NCI-H187 treated with DMSO at 0.1 percent for 48 hours (cell line): ENCODE data around the gene EDNRA.
"Not testable (repeated sequence)": the region's sequence is repeated elsewhere in the genome, so short reads cannot be mapped to it uniquely, and the experiment has no call there.

Experiments
- DNase-seq: peaks from one replicate; lab custom pipeline; 2025; lab: John Stamatoyannopoulos, UW

EDNRA gene

DNA sequence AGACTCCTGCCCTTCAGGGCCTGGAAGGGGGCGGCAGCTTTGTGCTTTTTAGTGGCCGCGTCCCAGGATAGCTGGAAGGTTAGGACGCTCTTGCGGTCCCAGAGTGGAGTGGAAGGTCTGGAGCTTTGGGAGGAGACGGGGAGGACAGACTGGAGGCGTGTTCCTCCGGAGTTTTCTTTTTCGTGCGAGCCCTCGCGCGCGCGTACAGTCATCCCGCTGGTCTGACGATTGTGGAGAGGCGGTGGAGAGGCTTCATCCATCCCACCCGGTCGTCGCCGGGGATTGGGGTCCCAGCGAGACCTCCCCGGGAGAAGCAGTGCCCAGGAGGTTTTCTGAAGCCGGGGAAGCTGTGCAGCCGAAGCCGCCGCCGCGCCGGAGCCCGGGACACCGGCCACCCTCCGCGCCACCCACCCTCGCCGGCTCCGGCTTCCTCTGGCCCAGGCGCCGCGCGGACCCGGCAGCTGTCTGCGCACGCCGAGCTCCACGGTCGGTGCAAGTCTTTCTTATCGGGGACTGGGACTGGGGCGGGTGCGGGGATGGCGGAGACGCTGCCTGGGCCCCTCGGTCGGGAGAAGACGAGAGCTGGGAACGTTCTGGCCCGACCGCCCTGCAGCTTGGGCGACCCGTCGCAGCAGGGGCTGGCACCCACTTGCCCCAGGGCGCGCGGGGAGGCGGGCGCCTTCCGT lies at the start of gene EDNRA:
Gene EDNRA, plus strand, starts transcription at position 207 of the 686 bp plus-strand sequence. CDS start 4,585 bp downstream, outside the sequence.
- DNase-seq = no peak

GRCh38 chr4:147434370-147434769 lies 46.5 kb upstream of the EDNRA start:
- DNase-seq = not testable (repeated sequence)

DNA sequence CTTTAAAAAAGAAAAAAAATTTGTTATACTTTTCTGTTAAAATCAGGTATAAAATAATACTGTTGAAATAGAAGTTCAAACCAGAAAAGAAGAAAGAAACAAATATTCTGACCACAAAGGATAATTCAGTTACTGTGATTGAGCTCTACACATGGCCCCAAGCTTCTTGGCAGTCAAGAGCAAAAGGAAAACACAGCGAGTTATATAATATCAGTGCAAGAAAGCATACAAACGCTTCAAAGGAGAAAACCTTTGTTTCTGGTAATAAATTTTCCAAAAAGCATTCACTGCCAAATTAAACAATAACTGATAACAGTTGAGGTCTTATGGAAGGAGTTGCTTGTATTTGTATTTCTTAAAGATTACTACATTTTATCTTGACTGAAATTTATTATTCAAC lies 40.5 kb upstream of the EDNRA start:
- no peak for DNase-seq

DNA sequence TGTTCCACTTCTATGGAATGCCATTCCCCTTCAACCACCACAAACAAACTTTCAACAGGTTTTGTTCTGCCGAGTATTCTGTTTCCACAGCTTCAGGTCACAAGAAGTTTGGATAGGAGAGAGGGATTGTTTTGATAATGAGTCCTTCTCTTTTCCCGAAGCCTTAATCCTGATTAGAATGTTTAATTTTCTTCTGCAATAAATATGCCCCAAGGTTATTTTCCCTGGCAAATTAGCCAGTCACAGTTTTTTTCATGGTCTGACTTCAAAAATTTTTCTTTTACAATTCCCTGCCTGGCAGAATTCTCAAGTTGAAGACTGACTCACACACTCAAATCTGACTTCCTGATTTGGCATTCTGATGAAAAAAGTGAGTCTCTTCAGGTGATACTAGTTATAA lies 33.1 kb upstream of the EDNRA start:
- no peak for DNase-seq

DNA sequence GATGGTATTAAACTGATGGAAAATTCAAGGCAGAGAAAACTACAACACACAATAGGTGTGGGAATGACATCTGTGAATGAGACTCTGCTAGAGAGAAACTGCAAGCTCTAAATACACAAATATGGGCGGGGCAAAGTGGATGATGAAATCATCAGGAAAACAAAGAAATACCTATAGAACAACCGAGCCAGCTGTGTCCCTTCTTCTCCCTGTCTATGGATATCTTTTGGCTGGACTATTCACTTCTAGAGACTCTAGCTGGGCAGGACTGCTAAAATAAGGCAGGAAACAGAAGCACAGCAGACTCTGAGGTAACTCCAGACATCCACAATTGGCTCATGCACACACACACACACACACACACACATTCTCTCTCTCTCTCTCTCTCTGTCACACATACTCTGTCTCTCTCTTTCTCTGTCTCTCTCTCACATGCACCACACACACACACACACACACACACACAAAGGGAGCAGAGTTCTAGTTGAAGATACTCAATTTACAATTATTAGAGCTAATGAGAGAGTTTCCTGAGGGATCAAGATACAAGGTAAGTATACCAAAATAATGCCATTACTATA lies 27.2 kb upstream of the EDNRA start:
- no peak for DNase-seq

DNA sequence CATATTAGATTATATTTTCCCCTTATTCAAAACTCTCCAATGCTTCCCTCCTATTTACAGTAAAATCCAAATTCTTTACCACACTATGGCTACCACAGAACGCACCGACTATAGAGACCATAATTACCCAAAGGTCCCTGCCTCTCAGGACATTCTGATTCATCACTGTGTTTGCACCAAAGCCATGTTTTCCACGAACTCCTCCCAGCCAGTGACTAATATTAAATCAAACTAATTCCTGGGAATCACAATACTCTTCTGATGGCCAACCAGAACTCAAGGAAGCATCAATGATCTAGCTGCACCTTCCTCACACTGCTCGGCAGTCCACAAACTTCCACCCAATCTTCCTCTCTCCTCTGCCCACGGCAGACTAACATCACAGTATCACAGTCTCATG lies 24.2 kb upstream of the EDNRA start:
- DNase-seq = no peak

GRCh38 chr4:147461161-147461560 lies 19.7 kb upstream of the EDNRA start:
- DNase-seq = no peak

- no peak for DNase-seq
These were observed 17.8 kb upstream of the EDNRA start for GRCh38 chr4:147463065-147463464.

DNA sequence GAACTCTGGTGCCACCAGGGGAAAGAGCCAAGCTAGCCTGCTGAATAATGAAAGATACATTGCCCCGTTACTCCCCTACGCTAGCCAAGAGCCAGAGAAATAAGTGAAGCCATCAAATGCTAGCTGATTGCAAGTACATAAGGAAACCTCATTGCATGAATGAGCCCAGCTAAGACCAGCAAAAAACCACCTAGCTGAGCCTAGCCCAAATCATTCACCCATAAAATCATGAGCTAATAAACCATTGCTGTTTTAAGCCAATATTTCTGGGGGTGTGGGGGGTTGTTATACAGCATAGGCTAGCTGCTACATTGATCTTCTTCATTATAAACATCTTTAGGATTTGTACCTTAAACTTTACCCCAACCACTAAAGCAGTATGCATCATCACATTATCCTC lies 15.4 kb upstream of the EDNRA start:
- DNase-seq = no peak

GRCh38 chr4:147477439-147477838 lies 3.5 kb upstream of the EDNRA start:
- DNase-seq = no peak

DNA sequence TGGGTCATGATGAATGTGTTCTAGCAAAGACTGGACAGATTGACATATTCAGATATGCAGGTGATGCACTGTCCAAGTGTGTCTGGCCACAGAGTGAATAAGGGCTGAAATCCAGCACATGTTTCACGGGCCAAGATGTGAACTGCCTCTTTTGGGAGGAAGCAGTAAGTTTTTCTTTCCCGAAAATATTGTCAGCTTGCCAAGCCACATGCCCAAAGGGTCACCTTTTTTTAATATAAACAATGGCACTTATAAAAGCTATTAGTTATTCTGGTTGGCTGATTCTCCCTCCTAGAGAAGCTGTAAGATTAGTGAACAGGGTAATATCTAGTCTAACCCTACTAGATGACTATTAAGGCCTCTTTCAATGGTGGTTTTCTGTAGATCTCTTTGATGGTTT lies 1.5 kb upstream of the EDNRA start:
- DNase-seq = no peak

- DNase-seq = no peak
These were observed 1.1 kb upstream of the EDNRA start for GRCh38 chr4:147479786-147480185.

- DNase-seq = no peak
These were observed 401 bp upstream of the EDNRA start for GRCh38 chr4:147480502-147480890.

- no peak for DNase-seq
These were observed 746 bp downstream of the EDNRA start for GRCh38 chr4:147481577-147482109.

DNA sequence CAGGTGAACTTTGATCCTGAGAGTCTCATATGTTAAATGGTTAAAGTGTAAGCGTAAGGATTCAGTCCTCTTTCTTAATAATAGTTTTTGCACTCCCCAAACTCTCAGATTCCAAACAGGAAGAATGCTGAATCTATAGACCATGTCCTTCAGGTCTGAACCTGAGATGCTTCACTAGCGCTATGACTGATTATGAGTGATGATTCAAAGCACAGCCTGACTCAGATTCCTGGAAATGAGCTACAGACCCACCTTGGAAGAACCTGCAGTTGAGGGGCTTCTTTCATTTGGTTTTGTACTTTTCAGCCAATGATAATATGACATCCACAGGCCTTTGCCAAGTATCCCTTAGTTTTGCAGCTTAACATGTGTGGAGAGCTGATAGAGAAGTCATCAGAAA lies 1.4 kb downstream of the EDNRA start:
- DNase-seq = no peak

DNA sequence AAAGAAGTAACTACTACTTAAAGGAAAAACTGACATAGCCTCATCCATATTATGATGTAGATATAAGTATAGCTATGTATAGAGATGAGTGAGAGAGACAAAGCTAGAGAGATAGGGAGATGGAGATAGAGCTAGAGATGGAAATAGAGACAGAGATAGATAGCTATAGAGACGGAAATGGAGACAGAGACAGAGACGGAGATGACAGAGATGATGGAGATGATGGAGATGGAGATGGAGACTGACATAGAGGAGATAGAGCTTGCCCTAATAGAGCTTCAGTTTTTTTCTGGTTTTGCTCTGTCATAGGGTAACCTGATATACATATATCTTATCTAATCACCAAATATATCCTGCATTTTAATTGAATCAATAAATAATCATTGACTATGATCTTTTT lies 4.3 kb downstream of the EDNRA start:
- no peak for DNase-seq

- no peak for DNase-seq
These were observed 6.7 kb downstream of the EDNRA start for GRCh38 chr4:147487616-147488015.

GRCh38 chr4:147488556-147488955 lies 7.7 kb downstream of the EDNRA start:
- no peak for DNase-seq

GRCh38 chr4:147491086-147491485 lies 10.2 kb downstream of the EDNRA start:
- DNase-seq = no peak

DNA sequence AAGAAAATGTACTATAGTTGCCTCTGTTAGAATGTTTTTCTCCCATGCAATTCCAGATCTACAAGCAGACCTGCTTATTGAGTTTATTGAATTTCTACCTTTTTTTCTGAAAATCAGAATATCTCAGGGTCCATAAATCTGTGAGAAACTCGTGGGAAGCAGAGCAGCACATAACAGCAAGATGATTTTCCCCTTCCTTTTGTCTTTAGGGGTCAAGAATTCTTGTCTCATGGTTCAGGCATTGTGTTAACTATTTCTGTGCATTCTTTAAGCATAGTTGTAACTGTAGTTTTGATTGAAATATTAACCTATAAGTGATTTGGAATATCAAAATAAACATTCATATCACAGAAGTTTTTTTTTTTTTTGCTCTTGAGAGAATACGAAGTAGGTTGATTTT lies 11.4 kb downstream of the EDNRA start:
- DNase-seq = no peak

GRCh38 chr4:147492761-147493160 lies 11.9 kb downstream of the EDNRA start:
- DNase-seq = no peak

DNA sequence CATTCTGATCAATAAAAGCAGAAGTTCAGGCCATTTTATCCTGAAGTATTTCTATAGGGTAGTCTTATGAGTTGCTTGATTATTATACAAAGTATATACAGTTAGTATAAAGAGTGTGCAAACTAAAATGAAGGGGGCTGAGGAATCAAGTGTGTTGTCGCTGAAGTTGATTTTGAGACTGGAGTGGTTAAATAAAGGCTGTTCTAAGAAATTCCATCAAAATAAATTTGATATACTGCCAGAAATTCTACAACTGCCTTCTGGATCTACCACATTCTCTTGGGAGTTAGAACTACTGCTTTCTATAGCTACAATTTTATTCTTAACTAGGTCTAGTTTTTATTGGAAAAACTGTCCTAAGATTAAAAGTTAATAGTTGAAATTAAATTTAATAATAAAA lies 12.4 kb downstream of the EDNRA start:
- DNase-seq = no peak

GRCh38 chr4:147494301-147494700 lies 13.4 kb downstream of the EDNRA start:
- no peak for DNase-seq

DNA sequence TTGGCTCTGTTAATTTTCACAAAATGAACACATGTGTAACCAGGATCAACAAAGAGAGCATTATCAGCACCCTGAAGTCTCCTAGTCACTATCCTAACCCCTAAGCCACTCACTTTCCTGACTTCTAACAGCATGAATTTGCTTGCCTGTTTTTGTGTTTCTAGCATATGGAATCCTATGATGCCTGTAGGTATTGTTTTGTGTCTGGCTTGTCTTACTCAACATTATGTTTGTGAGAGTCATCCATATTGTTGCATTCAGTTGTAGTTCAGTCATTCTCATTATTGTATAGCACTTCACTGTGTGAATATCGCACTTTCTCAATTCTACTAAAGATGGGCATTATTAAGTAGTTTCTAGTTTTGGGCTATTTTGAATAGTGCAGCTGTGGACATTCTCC lies 15.6 kb downstream of the EDNRA start:
- DNase-seq = no peak
